CD8-positive, alpha-beta memory T cell (primary cell): ENCODE measurements around the gene GLCE. TPM values are rescaled to one million over a fixed set of nuclear protein-coding genes. Genes with fewer than 3 reads are reported as not detected.

Experiments
- CTCF ChIA-PET: fragments of 350-600 bp; sonication (Branson Sonifier 250); formaldehyde crosslinking; loops from one replicate; lab custom pipeline; 2021; ENCODE audit warnings: antibody characterized with exemption; lab: Charles Lee
- POLR2A ChIA-PET: fragments of 350-600 bp; sonication (Branson Sonifier 250); formaldehyde crosslinking; loops from one replicate; lab custom pipeline; 2021; ENCODE audit warnings: antibody characterized with exemption; lab: Charles Lee
- DNase-seq, 5 donors: peaks; one replicate each; pipeline versions ENCODE4 v3.0.0 to v3.0.0-alpha.2; 2020 to 2022; ENCODE audit warnings: mixed read lengths in 1 of 5
- H3K27ac ChIP-seq: one replicate; pipeline ENCODE4 v1.7.0; 2013; ENCODE audit warnings: low read depth, mild to moderate bottlenecking, low read length, moderate library complexity
- H3K27me3 ChIP-seq: 2 replicates; pipeline ENCODE4 v1.7.0; 2013; ENCODE audit warnings: low read length, mild to moderate bottlenecking; ENCODE audit not compliant: insufficient read depth, poor library complexity, severe bottlenecking
- H3K36me3 ChIP-seq: 2 replicates; pipeline ENCODE4 v1.7.0; 2013; ENCODE audit warnings: mild to moderate bottlenecking, low read length, moderate library complexity; ENCODE audit not compliant: insufficient read depth
- H3K4me1 ChIP-seq: 2 replicates; pipeline ENCODE4 v1.7.0; 2013; ENCODE audit warnings: mild to moderate bottlenecking, low read length, moderate library complexity; ENCODE audit not compliant: insufficient read depth
- H3K4me3 ChIP-seq: 2 replicates; pipeline ENCODE4 v1.7.0; 2013; ENCODE audit warnings: mild to moderate bottlenecking, low read length
- H3K9me3 ChIP-seq: 2 replicates; pipeline ENCODE4 v1.7.0; 2013; ENCODE audit warnings: mild to moderate bottlenecking, low read length
- H3K27ac Mint-ChIP-seq, 8 donors: one replicate each; pipeline ENCODE4 v1.8.0; 2020 to 2021; ENCODE audit warnings: mixed read lengths in 8 of 8, mild to moderate bottlenecking in 6 of 8, inconsistent platforms in 3 of 8, moderate library complexity in 3 of 8
- H3K27me3 Mint-ChIP-seq, 2 donors: one replicate each; pipeline ENCODE4 v1.8.0; 2020 to 2021; ENCODE audit warnings: mixed read lengths in 2 of 2, mild to moderate bottlenecking in 1 of 2, moderate library complexity in 1 of 2
- H3K36me3 Mint-ChIP-seq, 3 donors: one replicate each; pipeline ENCODE4 v1.8.0; 2020 to 2021; ENCODE audit warnings: mixed read lengths in 3 of 3, inconsistent platforms in 1 of 3, mild to moderate bottlenecking in 1 of 3
- H3K4me1 Mint-ChIP-seq, 3 donors: one replicate each; pipeline ENCODE4 v1.8.0; 2020 to 2021; ENCODE audit warnings: mixed read lengths in 3 of 3, inconsistent platforms in 1 of 3, mild to moderate bottlenecking in 1 of 3
- H3K4me3 Mint-ChIP-seq, 7 donors: one replicate each; pipeline ENCODE4 v1.8.0; 2020 to 2021; ENCODE audit warnings: mixed read lengths in 7 of 7, mild to moderate bottlenecking in 6 of 7, moderate library complexity in 4 of 7, inconsistent platforms in 2 of 7
- H3K9me3 Mint-ChIP-seq, 5 donors: one replicate each; pipeline ENCODE4 v1.8.0; 2020 to 2022; ENCODE audit warnings: mixed read lengths in 5 of 5, mild to moderate bottlenecking in 3 of 5, moderate library complexity in 2 of 5, inconsistent platforms in 1 of 5
- polyA plus RNA-seq: library from polyadenylated mRNA; unstranded; fragments of 300-500 nt; fragmentation: Illumina TruSeq; gene quantifications from one replicate; pipeline ENCODE4 v1.2.3, GENCODE V29; 2021
- total RNA-seq, 2 experiments: library from RNA; stranded (reverse); gene quantifications; one replicate each; pipeline ENCODE4 v1.2.3, GENCODE V29; 2021

GLCE gene
- total and polyA plus RNA-seq, 3 experiments from 2014 or later, result 5.4 to 8.4 (median 5.7) TPM

- no peaks in the 10 kb centered on the region for H3K9me3 ChIP-seq
- H3K27me3 Mint-ChIP-seq, result peaks cover 23 to 66% of the 10 kb centered on the region in 2 donors
- no peaks in the 10 kb centered on the region for H3K27me3 ChIP-seq
- POLR2A ChIA-PET, result no interaction called here
- H3K27ac ChIP-seq, result no peak overlapping the region
- H3K36me3 Mint-ChIP-seq, result peaks cover 0 to 3% (median 0%) of the 10 kb centered on the region in 3 donors
- H3K4me1 Mint-ChIP-seq, result no peaks in the 10 kb centered on the region
- no peaks in the 10 kb centered on the region for H3K36me3 ChIP-seq
- peaks cover 0 to 3% (median 0%) of the 10 kb centered on the region in 5 donors for H3K9me3 Mint-ChIP-seq
- H3K4me1 ChIP-seq, result no peaks in the 10 kb centered on the region
- no peak overlapping the region for H3K4me3 Mint-ChIP-seq
- no peak overlapping the region for H3K27ac Mint-ChIP-seq
- CTCF ChIA-PET, result no interaction called here
- H3K4me3 ChIP-seq, result no peak overlapping the region
- no peak for DNase-seq
These were observed 20.1 kb upstream of the GLCE start for GRCh38 chr15:69140306-69140705.

- CTCF ChIA-PET, result no interaction called here
- no peaks in the 10 kb centered on the region for H3K4me1 ChIP-seq
- H3K36me3 ChIP-seq, result no peaks in the 10 kb centered on the region
- no peak for DNase-seq
- POLR2A ChIA-PET, result no interaction called here
- H3K27me3 ChIP-seq, result no peaks in the 10 kb centered on the region
- Mint-ChIP-seq H3K27me3 (peaks cover 28 to 75% of the 10 kb centered on the region in 2 donors), H3K4me3 (no peak overlapping the region), H3K9me3 (peaks cover 0 to 3% (median 0%) of the 10 kb centered on the region in 5 donors), H3K36me3 (peaks cover 0 to 3% (median 0%) of the 10 kb centered on the region in 3 donors), H3K4me1 (no peaks in the 10 kb centered on the region), H3K27ac (no peak overlapping the region)
- no peaks in the 10 kb centered on the region for H3K9me3 ChIP-seq
- H3K4me3 ChIP-seq, result no peak overlapping the region
- no peak overlapping the region for H3K27ac ChIP-seq
These were observed 19.1 kb upstream of the GLCE start for GRCh38 chr15:69141286-69141701.

- Histone ChIP-seq H3K36me3 (no peaks in the 10 kb centered on the region), H3K27me3 (no peaks in the 10 kb centered on the region), H3K4me1 (no peaks in the 10 kb centered on the region), H3K9me3 (no peaks in the 10 kb centered on the region), H3K4me3 (no peak overlapping the region), H3K27ac (no peak overlapping the region)
- H3K36me3 Mint-ChIP-seq, result peaks cover 0 to 3% (median 0%) of the 10 kb centered on the region in 3 donors
- no peak for DNase-seq
- no peaks in the 10 kb centered on the region for H3K4me1 Mint-ChIP-seq
- H3K27ac Mint-ChIP-seq, result no peak overlapping the region
- peaks cover 0 to 3% (median 0%) of the 10 kb centered on the region in 5 donors for H3K9me3 Mint-ChIP-seq
- no peak overlapping the region for H3K4me3 Mint-ChIP-seq
- ChIA-PET POLR2A (no interaction called here), CTCF (no interaction called here)
- H3K27me3 Mint-ChIP-seq, result peaks cover 28 to 74% of the 10 kb centered on the region in 2 donors
These were observed 18.6 kb upstream of the GLCE start for GRCh38 chr15:69141833-69142232.

GRCh38 chr15:69143756-69144436 lies 16.5 kb upstream of the GLCE start:
- H3K9me3 Mint-ChIP-seq, result peaks cover 0 to 3% (median 0%) of the 10 kb centered on the region in 5 donors
- H3K36me3 Mint-ChIP-seq, result peaks cover 0 to 3% (median 0%) of the 10 kb centered on the region in 3 donors
- Histone ChIP-seq H3K4me1 (no peaks in the 10 kb centered on the region), H3K27me3 (no peaks in the 10 kb centered on the region), H3K4me3 (no peak overlapping the region), H3K27ac (no peak overlapping the region), H3K36me3 (no peaks in the 10 kb centered on the region), H3K9me3 (no peaks in the 10 kb centered on the region)
- H3K4me3 Mint-ChIP-seq, result no peak overlapping the region
- DNase-seq, result no peak
- H3K27me3 Mint-ChIP-seq, result peaks cover 31 to 78% of the 10 kb centered on the region in 2 donors
- peak overlapping the region in 1 of 8 donors; percentile 1 for H3K27ac Mint-ChIP-seq
- POLR2A ChIA-PET, result no interaction called here
- no peaks in the 10 kb centered on the region for H3K4me1 Mint-ChIP-seq
- CTCF ChIA-PET, result no interaction called here

- Mint-ChIP-seq H3K4me3 (no peak overlapping the region), H3K4me1 (no peaks in the 10 kb centered on the region)
- CTCF ChIA-PET, result no interaction called here
These were observed 15.9 kb upstream of the GLCE start for GRCh38 chr15:69144530-69144929.

GRCh38 chr15:69145149-69145693 lies 15.2 kb upstream of the GLCE start:
- Histone ChIP-seq H3K27me3 (no peaks in the 10 kb centered on the region), H3K27ac (no peak overlapping the region), H3K4me1 (no peaks in the 10 kb centered on the region), H3K4me3 (no peak overlapping the region), H3K9me3 (no peaks in the 10 kb centered on the region), H3K36me3 (no peaks in the 10 kb centered on the region)
- Mint-ChIP-seq H3K27ac (no peak overlapping the region), H3K27me3 (peaks cover 26 to 78% of the 10 kb centered on the region in 2 donors), H3K36me3 (peaks cover 0 to 3% (median 0%) of the 10 kb centered on the region in 3 donors), H3K4me1 (no peaks in the 10 kb centered on the region), H3K9me3 (peaks cover 0 to 3% (median 0%) of the 10 kb centered on the region in 5 donors), H3K4me3 (no peak overlapping the region)
- ChIA-PET POLR2A (no interaction called here), CTCF (no interaction called here)
- DNase-seq, result no peak

More at GRCh38 chr15:69144530-69144929, 15.9 kb upstream of the GLCE start:
- Mint-ChIP-seq H3K27ac (no peak overlapping the region), H3K9me3 (peaks cover 0 to 3% (median 0%) of the 10 kb centered on the region in 5 donors), H3K36me3 (peaks cover 0 to 3% (median 0%) of the 10 kb centered on the region in 3 donors), H3K27me3 (peaks cover 27 to 78% of the 10 kb centered on the region in 2 donors)
- H3K4me1 ChIP-seq, result no peaks in the 10 kb centered on the region
- no peak for DNase-seq
- POLR2A ChIA-PET, result no interaction called here
- no peaks in the 10 kb centered on the region for H3K36me3 ChIP-seq
- H3K27ac ChIP-seq, result no peak overlapping the region
- H3K4me3 ChIP-seq, result no peak overlapping the region
- H3K9me3 ChIP-seq, result no peaks in the 10 kb centered on the region
- H3K27me3 ChIP-seq, result no peaks in the 10 kb centered on the region

GRCh38 chr15:69145694-69146492 lies 14.5 kb upstream of the GLCE start:
- no peaks in the 10 kb centered on the region for H3K36me3 ChIP-seq
- H3K4me3 Mint-ChIP-seq, result no peak overlapping the region
- H3K4me1 ChIP-seq, result no peaks in the 10 kb centered on the region
- DNase-seq, result no peak
- no peak overlapping the region for H3K27ac ChIP-seq
- no peak overlapping the region for H3K4me3 ChIP-seq
- no peak overlapping the region for H3K27ac Mint-ChIP-seq
- no peaks in the 10 kb centered on the region for H3K27me3 ChIP-seq
- peaks cover 26 to 77% of the 10 kb centered on the region in 2 donors for H3K27me3 Mint-ChIP-seq
- no peaks in the 10 kb centered on the region for H3K9me3 ChIP-seq
- POLR2A ChIA-PET, result interaction anchor here (0.6 kb wide), 1 partner anchor 232 kb away, joined by 3 read pairs; no protein-coding TSS in a partner anchor
- H3K4me1 Mint-ChIP-seq, result no peaks in the 10 kb centered on the region
- CTCF ChIA-PET, result no interaction called here
- peaks cover 0 to 3% (median 0%) of the 10 kb centered on the region in 5 donors for H3K9me3 Mint-ChIP-seq
- peaks cover 0 to 3% (median 0%) of the 10 kb centered on the region in 3 donors for H3K36me3 Mint-ChIP-seq
